ENCODE measurements around the gene COTL1. TPM values are rescaled to one million over a fixed set of nuclear protein-coding genes. Genes with fewer than 3 reads are reported as not detected.

The COTL1 gene
- total and polyA plus RNA-seq, 9 donors = 13.8 to 46.4 (median 29.3) TPM

GRCh38 chr16:84613408-84614072 is 4.3 kb downstream of the COTL1 start:
- no peaks in the 10 kb centered on the region for H3K36me3 ChIP-seq
- intact Hi-C loops (cut with DNase I) = no loop called here
- WGBS, 3 donors = 71 to 83% (median 76%) methylated on average over 7 of the region's 7 CpGs
- H3K27me3 ChIP-seq = no peaks in the 10 kb centered on the region
- H3K4me1 ChIP-seq (ENCODE audit: insufficient read depth) = peaks cover 25% of the 10 kb centered on the region
- no peak overlapping the region for H3K4me3 ChIP-seq
- no peaks in the 10 kb centered on the region for H3K9me3 ChIP-seq
- no peak overlapping the region for H3K27ac ChIP-seq
- no peak for DNase-seq
- TF ChIP-seq CTCF (IDR thresholded peaks at IDR 0.05) (no peak), EP300 (IDR thresholded peaks at IDR 0.05) (no peak), POLR2A (IDR thresholded peaks at IDR 0.05) (no peak)

- Histone ChIP-seq H3K36me3 (no peaks in the 10 kb centered on the region), H3K4me3 (no peak overlapping the region), H3K9me3 (no peaks in the 10 kb centered on the region), H3K27ac (no peak overlapping the region), H3K27me3 (no peaks in the 10 kb centered on the region), H3K4me1 (ENCODE audit: insufficient read depth) (peaks cover 23% of the 10 kb centered on the region)
- TF ChIP-seq CTCF (IDR thresholded peaks at IDR 0.05) (no peak), POLR2A (IDR thresholded peaks at IDR 0.05) (no peak), EP300 (IDR thresholded peaks at IDR 0.05) (no peak)
- 94 to 99% (median 96%) methylated on average over 7 of the region's 7 CpGs for WGBS, 3 donors
- DNase-seq = no peak
- intact Hi-C loops (cut with DNase I) = no loop called here
Measured at GRCh38 chr16:84612686-84613085, 5.2 kb downstream of the COTL1 start.

- Histone ChIP-seq H3K9me3 (no peaks in the 10 kb centered on the region), H3K36me3 (no peaks in the 10 kb centered on the region), H3K27me3 (no peaks in the 10 kb centered on the region), H3K4me1 (ENCODE audit: insufficient read depth) (peaks cover 19% of the 10 kb centered on the region), H3K27ac (no peak overlapping the region), H3K4me3 (no peak overlapping the region)
- intact Hi-C loops (cut with DNase I) = no loop called here
- WGBS, 3 donors = 15 to 16% (median 15%) methylated on average over 4 of the region's 4 CpGs
- no peak for DNase-seq
- no peak for TF ChIP-seq EP300 (IDR thresholded peaks at IDR 0.05)
- TF ChIP-seq POLR2A (IDR thresholded peaks at IDR 0.05) = no peak
- TF ChIP-seq CTCF (IDR thresholded peaks at IDR 0.05) = no peak
Measured at GRCh38 chr16:84611041-84611440, 6.8 kb downstream of the COTL1 start.

GRCh38 chr16:84610376-84610775 is 7.5 kb downstream of the COTL1 start:
- no peaks in the 10 kb centered on the region for H3K9me3 ChIP-seq
- peaks cover 19% of the 10 kb centered on the region for H3K4me1 ChIP-seq (ENCODE audit: insufficient read depth)
- H3K27ac ChIP-seq = no peak overlapping the region
- no peak for DNase-seq
- intact Hi-C loops (cut with DNase I) = no loop called here
- no peaks in the 10 kb centered on the region for H3K27me3 ChIP-seq
- no peak overlapping the region for H3K4me3 ChIP-seq
- H3K36me3 ChIP-seq = no peaks in the 10 kb centered on the region
- no peak for TF ChIP-seq EP300 (IDR thresholded peaks at IDR 0.05)
- no peak for TF ChIP-seq POLR2A (IDR thresholded peaks at IDR 0.05)
- no peak for TF ChIP-seq CTCF (IDR thresholded peaks at IDR 0.05)
- 84 to 100% (median 97%) methylated on average over 1 of the region's 1 CpG for WGBS, 3 donors

All from ovary (tissue), 9 donors.